KMS-11 (cell line): ENCODE data around the gene POLR2A.
"Not testable (repeated sequence)": the region's sequence is repeated elsewhere in the genome, so short reads cannot be mapped to it uniquely, and the experiment has no call there.

Source experiments
- H2AFZ ChIP-seq: fragments of 200-600 bp; sonication (generic); 2 replicates; pipeline ENCODE4 v1.6.1; 2016; ENCODE audit warnings: antibody characterized with exemption, mixed run types, low read depth
- H3K27ac ChIP-seq: fragments of 200-600 bp; sonication (generic); 2 replicates; pipeline ENCODE4 v1.6.1; 2016; ENCODE audit warnings: mild to moderate bottlenecking, mixed run types
- H3K27me3 ChIP-seq: fragments of 200-600 bp; sonication (generic); 2 replicates; pipeline ENCODE4 v1.6.1; 2017; ENCODE audit warnings: mild to moderate bottlenecking, low read depth, mixed run types, moderate library complexity; ENCODE audit not compliant: insufficient read depth
- H3K36me3 ChIP-seq: fragments of 200-600 bp; sonication (generic); 2 replicates; pipeline ENCODE4 v1.6.1; 2017; ENCODE audit warnings: mild to moderate bottlenecking, mixed run types; ENCODE audit not compliant: insufficient read depth
- H3K4me1 ChIP-seq: fragments of 200-600 bp; sonication (generic); 2 replicates; pipeline ENCODE4 v1.6.1; 2016; ENCODE audit warnings: mild to moderate bottlenecking, low read depth, mixed run types; ENCODE audit not compliant: poor library complexity, severe bottlenecking
- H3K4me2 ChIP-seq: fragments of 200-600 bp; sonication (generic); 2 replicates; pipeline ENCODE4 v1.7.0; 2016; ENCODE audit warnings: mild to moderate bottlenecking, mixed run types
- H3K4me3 ChIP-seq: fragments of 200-600 bp; sonication (generic); IDR thresholded peaks from 2 replicates; pipeline ENCODE4 v1.6.1; 2017; ENCODE audit warnings: low read depth, low read length, mixed read lengths; ENCODE audit not compliant: insufficient read depth
- H3K79me2 ChIP-seq: fragments of 200-600 bp; sonication (generic); 2 replicates; pipeline ENCODE4 v1.6.1; 2016; ENCODE audit warnings: low read depth, mixed run types; ENCODE audit not compliant: insufficient read depth
- H3K9ac ChIP-seq: fragments of 200-600 bp; sonication (generic); 2 replicates; pipeline ENCODE4 v1.6.1; 2016; ENCODE audit warnings: mild to moderate bottlenecking, mixed run types
- H4K20me1 ChIP-seq: fragments of 200-600 bp; sonication (generic); 2 replicates; pipeline ENCODE4 v1.6.1; 2016; ENCODE audit warnings: mild to moderate bottlenecking, mixed run types; ENCODE audit not compliant: insufficient read depth
- TF ChIP-seq, protein P1 (sequence below): fragments of 200-600 bp; sonication (generic); conservative IDR thresholded peaks from 2 replicates; pipeline ENCODE4 v1.6.1; 2017; ENCODE audit warnings: low read depth, mild to moderate bottlenecking, antibody characterized with exemption, low read length, moderate library complexity, mixed read lengths

POLR2A gene

DNA sequence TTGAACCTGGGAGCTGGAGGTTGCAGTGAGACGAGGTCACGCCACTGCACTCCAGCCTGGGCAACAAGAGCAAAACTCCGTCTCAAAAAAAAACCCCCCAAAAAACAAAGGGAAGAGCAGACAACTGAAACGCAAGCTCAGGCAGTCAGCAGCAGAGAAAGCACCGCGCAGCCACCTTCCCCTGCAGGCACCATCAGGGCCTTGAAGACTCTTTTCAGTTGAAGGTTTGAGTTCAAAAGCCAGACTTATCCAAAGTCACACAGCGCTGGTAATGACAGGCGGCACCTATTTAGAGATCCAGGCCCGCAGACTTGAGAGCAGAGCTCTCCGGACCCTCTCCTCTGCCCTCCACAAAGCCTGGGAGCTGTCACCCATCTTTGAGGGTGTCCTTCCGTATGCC lies 15.9 kb upstream of the POLR2A start:
- Histone ChIP-seq H4K20me1 (no peaks in the 10 kb centered on the region), H3K79me2 (no peaks in the 10 kb centered on the region)

DNA sequence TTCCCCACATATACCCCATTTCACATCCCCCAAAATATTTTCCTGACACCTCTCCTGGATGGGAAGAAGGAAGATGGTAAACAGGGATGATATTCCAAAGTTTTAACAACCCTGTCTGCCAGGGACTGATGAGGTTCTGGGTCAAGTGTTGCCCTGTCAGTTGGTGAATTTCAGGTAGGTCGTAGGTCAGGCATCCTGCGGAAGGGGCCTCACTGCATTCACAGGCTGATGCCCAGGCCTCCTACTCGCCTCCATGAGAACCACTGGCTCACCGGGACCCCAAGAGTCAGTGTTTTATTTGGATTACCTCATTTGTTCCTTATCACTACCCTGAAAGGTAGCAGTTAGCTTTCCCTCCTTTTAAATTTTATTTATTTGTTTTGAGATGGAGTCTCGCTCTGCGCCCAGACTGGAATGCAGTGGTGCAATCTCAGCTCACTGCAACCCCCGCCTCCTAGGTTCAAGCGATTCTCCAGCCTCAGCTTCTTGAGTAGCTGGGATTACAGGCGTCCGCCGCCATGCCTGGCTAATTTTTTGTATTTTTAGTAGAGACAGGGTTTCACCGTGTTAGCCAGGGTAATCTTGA lies 15.3 kb upstream of the POLR2A start:
- H3K4me2 ChIP-seq = no peak overlapping the region
- no peaks in the 10 kb centered on the region for H3K36me3 ChIP-seq
- no peak overlapping the region for H3K4me3 ChIP-seq
- TF ChIP-seq, protein P1, sequence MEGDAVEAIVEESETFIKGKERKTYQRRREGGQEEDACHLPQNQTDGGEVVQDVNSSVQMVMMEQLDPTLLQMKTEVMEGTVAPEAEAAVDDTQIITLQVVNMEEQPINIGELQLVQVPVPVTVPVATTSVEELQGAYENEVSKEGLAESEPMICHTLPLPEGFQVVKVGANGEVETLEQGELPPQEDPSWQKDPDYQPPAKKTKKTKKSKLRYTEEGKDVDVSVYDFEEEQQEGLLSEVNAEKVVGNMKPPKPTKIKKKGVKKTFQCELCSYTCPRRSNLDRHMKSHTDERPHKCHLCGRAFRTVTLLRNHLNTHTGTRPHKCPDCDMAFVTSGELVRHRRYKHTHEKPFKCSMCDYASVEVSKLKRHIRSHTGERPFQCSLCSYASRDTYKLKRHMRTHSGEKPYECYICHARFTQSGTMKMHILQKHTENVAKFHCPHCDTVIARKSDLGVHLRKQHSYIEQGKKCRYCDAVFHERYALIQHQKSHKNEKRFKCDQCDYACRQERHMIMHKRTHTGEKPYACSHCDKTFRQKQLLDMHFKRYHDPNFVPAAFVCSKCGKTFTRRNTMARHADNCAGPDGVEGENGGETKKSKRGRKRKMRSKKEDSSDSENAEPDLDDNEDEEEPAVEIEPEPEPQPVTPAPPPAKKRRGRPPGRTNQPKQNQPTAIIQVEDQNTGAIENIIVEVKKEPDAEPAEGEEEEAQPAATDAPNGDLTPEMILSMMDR = no peak
- H3K79me2 ChIP-seq = no peaks in the 10 kb centered on the region
- H2AFZ ChIP-seq = no peak overlapping the region
- no peak overlapping the region for H3K9ac ChIP-seq
- no peaks in the 10 kb centered on the region for H3K27me3 ChIP-seq
- no peaks in the 10 kb centered on the region for H3K4me1 ChIP-seq
- no peak overlapping the region for H3K27ac ChIP-seq
- H4K20me1 ChIP-seq = no peaks in the 10 kb centered on the region

More for the DNA sequence above, 15.9 kb upstream of the POLR2A start:
- Histone ChIP-seq H2AFZ (no peak overlapping the region), H3K4me2 (no peak overlapping the region), H3K36me3 (no peaks in the 10 kb centered on the region), H3K27ac (no peak overlapping the region), H3K4me3 (no peak overlapping the region), H3K9ac (no peak overlapping the region), H3K27me3 (no peaks in the 10 kb centered on the region), H3K4me1 (no peaks in the 10 kb centered on the region)
- TF ChIP-seq, protein P1 = no peak

DNA sequence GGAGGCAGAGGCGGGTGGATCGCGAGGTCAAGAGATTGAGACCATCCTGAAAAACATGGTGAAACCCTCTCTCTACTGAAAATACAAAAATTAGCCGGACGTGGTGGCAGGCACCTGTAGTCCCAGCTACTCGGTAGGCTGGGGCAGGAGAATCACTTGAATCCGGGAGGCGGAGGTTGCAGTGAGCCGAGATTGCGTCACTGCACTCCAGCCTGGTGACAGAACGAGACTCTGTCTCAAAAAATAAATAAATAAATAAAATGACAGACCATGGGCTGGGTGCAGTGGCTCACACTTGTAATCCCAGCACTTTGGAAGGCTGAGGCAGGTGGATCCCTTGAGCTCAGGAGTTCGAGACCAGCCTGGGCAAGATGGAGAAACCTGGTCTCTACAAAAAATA lies 14.3 kb upstream of the POLR2A start:
- H3K27ac ChIP-seq, H3K4me2 ChIP-seq, H4K20me1 ChIP-seq, H3K36me3 ChIP-seq, H2AFZ ChIP-seq, H3K9ac ChIP-seq, H3K79me2 ChIP-seq, H3K27me3 ChIP-seq, H3K4me3 ChIP-seq, H3K4me1 ChIP-seq: not testable (repeated sequence)

DNA sequence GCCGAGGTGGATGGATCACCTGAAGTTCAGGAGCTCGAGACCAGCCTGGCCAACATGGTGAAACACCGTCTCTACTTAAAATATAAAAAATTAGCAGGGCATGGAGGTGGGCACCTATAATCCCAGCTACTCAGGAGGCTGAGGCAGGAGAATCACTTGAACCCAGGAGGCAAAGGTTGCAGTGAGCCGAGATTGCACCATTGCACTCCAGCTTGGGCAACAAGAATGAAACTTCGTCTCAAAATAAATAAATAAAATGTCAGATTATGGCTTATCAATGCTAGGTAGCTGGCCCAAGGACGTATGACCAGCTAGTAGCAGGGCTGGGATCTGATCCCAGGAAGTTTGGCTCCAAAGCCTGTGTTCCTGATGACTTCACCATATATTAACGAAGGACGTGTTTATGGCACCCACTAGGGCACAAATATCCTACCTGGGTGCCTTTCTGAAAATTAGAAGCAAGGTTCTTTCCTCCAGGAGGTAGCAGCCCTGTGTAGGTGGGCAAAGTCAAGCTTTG lies 13.7 kb upstream of the POLR2A start:
- not testable (repeated sequence) for H3K79me2 ChIP-seq, H3K27me3 ChIP-seq, H3K36me3 ChIP-seq, H3K27ac ChIP-seq, H3K9ac ChIP-seq, H2AFZ ChIP-seq, H3K4me2 ChIP-seq, H3K4me1 ChIP-seq, H3K4me3 ChIP-seq, H4K20me1 ChIP-seq

DNA sequence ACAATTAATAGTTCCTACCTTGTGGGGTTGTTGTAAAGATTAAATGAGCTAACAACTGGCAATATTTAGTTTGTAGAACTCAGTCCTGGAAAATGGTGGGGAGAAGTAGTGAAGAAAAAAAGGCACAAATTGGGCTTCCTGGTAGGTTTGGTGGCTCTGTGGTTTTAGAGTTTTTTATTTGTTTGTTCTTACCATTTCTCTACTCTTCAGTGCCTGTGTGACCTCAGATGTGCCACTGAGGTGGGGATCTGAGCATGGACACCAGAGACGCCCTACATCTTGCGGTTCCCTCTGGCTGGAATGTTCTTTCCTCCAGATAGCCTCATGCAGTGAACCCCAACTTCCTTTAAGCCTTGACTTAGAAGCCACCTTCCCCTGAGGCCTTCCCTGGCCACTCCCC lies 12.4 kb upstream of the POLR2A start:
- no peak overlapping the region for H2AFZ ChIP-seq
- no peak overlapping the region for H3K27ac ChIP-seq
- no peaks in the 10 kb centered on the region for H3K4me1 ChIP-seq
- no peak overlapping the region for H3K4me2 ChIP-seq
- H4K20me1 ChIP-seq = no peaks in the 10 kb centered on the region
- TF ChIP-seq, protein P1 = no peak
- no peak overlapping the region for H3K9ac ChIP-seq
- no peaks in the 10 kb centered on the region for H3K79me2 ChIP-seq
- no peaks in the 10 kb centered on the region for H3K36me3 ChIP-seq
- no peaks in the 10 kb centered on the region for H3K27me3 ChIP-seq
- H3K4me3 ChIP-seq = no peak overlapping the region

DNA sequence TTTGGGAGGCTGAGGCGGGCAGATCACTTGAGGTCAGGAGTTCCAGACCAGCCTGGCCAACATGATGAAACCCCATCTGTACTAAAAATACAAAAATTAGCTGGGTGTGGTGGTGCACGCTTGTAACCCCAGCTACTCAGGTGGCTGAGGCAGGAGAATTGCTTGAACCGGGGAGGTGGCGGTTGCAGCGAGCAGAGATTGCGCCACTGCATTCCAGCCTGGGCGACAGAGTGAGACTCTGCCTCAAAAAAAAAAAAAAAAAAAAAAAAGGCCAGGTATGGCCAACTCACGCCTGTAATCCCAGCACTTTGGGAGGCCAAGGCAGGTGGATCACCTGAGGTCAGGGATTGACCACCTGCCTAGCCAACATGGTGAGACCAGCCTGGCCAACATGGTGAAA lies 9.4 kb upstream of the POLR2A start:
- not testable (repeated sequence) for H3K4me2 ChIP-seq, H3K4me3 ChIP-seq, H3K27me3 ChIP-seq, H3K27ac ChIP-seq, H3K4me1 ChIP-seq, H3K79me2 ChIP-seq, H4K20me1 ChIP-seq, H3K36me3 ChIP-seq, H2AFZ ChIP-seq, H3K9ac ChIP-seq
